Endothelial cell of umbilical vein (primary cell): ENCODE results near the gene ROBO2. TPM values are rescaled to one million over a fixed set of nuclear protein-coding genes. Genes with fewer than 3 reads are reported as not detected.
A peak's percentile ranks its signal among the peaks of the same experiment; 100 is the strongest.

Experiments
- BruUV-seq: library from RNA; stranded (reverse); fragments of 400-500 nt; replicated peaks from 2 replicates; lab custom pipeline; 2021; lab: Mats Ljungman, UMichigan
- CTCF ChIA-PET: fragments of 300-600, 350-600 bp; sonication (Branson Sonifier 250); formaldehyde crosslinking; loops from one replicate; lab custom pipeline; 2021; ENCODE audit warnings: antibody characterized with exemption, inconsistent platforms; lab: Charles Lee
- POLR2A ChIA-PET: fragments of 300-600, 350-600 bp; sonication (Branson Sonifier 250); formaldehyde crosslinking; loops from one replicate; lab custom pipeline; 2021; ENCODE audit warnings: antibody characterized with exemption, inconsistent platforms; lab: Charles Lee
- DNase-seq: peaks from one replicate; pipeline ENCODE4 v3.0.0-alpha.2; 2011; ENCODE audit warnings: low read depth, low spot score
- FAIRE-seq: peaks from 2 replicates; lab custom pipeline; 2011; peaks lifted over from hg19 to GRCh38; lab: Jason Lieb, UNC
- H2AFZ ChIP-seq: 2 replicates; pipeline ENCODE4 v1.6.0; 2012; ENCODE audit warnings: low read depth, low read length, control low read depth, inconsistent platforms
- H3K27ac ChIP-seq: 2 replicates; pipeline ENCODE4 v1.5.1; 2011; ENCODE audit warnings: low read depth, mild to moderate bottlenecking, control low read depth, low read length, moderate library complexity; ENCODE audit not compliant: insufficient read depth
- H3K27me3 ChIP-seq, 2 experiments: 2 replicates each; pipeline versions ENCODE4 v1.6.0 to v1.6.1; 2011; ENCODE audit warnings: low read length in 2 of 2, mixed read lengths in 1 of 2; ENCODE audit not compliant: control insufficient read depth in 2 of 2, insufficient read depth in 2 of 2
- H3K36me3 ChIP-seq, 2 experiments: 2 replicates in 1 of 2; 3 replicates in 1 of 2; pipeline ENCODE4 v1.5.1; 2011; ENCODE audit warnings: low read length in 2 of 2, mild to moderate bottlenecking in 1 of 2, moderate library complexity in 1 of 2; ENCODE audit not compliant: control insufficient read depth in 2 of 2, insufficient read depth in 2 of 2; ENCODE audit errors: extremely low read depth in 1 of 2
- H3K4me1 ChIP-seq: 3 replicates; pipeline ENCODE4 v1.5.1; 2011; ENCODE audit warnings: mild to moderate bottlenecking, low read length; ENCODE audit not compliant: control insufficient read depth, insufficient read depth; ENCODE audit errors: extremely low read depth
- H3K4me2 ChIP-seq: 2 replicates; pipeline ENCODE4 v1.6.1; 2011; ENCODE audit warnings: low read length, control low read depth, mixed read lengths; ENCODE audit not compliant: insufficient read depth
- H3K4me3 ChIP-seq, 3 experiments: fragments of 200-600 bp in 1 of 3; sonication (generic), shearing (Covaris generic) in 1 of 3; replicated peaks in 1 of 3; 2 replicates each; pipeline ENCODE4 v1.5.1; 2011 to 2016; ENCODE audit warnings: control low read depth in 3 of 3, low read length in 3 of 3, mild to moderate bottlenecking in 2 of 3, inconsistent platforms in 1 of 3, low read depth in 1 of 3, moderate library complexity in 1 of 3; ENCODE audit not compliant: insufficient read depth in 1 of 3
- H3K79me2 ChIP-seq: 2 replicates; pipeline ENCODE4 v1.6.0; 2012; ENCODE audit warnings: low read length, inconsistent platforms; ENCODE audit not compliant: control insufficient read depth, insufficient read depth
- H3K9ac ChIP-seq: replicated peaks from 2 replicates; pipeline ENCODE3; 2011; ENCODE audit warnings: low read length, control low read depth; ENCODE audit not compliant: insufficient read depth; ENCODE audit errors: extremely low read depth
- H3K9me1 ChIP-seq: replicated peaks from 3 replicates; pipeline ENCODE4 v1.6.0; 2011; ENCODE audit warnings: mild to moderate bottlenecking, low read length; ENCODE audit not compliant: control insufficient read depth, insufficient read depth; ENCODE audit errors: extremely low read depth
- H3K9me3 ChIP-seq: replicated peaks from 2 replicates; pipeline ENCODE4 v1.5.1; 2012; ENCODE audit warnings: low read length, inconsistent platforms; ENCODE audit not compliant: control insufficient read depth, insufficient read depth
- H4K20me1 ChIP-seq: replicated peaks from 2 replicates; pipeline ENCODE3; 2011; ENCODE audit warnings: mild to moderate bottlenecking, low read length; ENCODE audit not compliant: control insufficient read depth, insufficient read depth; ENCODE audit errors: extremely low read depth
- CTCF ChIP-seq, 2 donors: IDR thresholded peaks; 1 replicate in 1 of 2; 2 replicates in 1 of 2; pipeline ENCODE4 v1.5.1; 2011; ENCODE audit warnings: low read length in 2 of 2, mild to moderate bottlenecking in 2 of 2, moderate library complexity in 2 of 2, control low read depth in 1 of 2, inconsistent platforms in 1 of 2, low read depth in 1 of 2; ENCODE audit not compliant: insufficient read depth in 1 of 2; ENCODE audit errors: extremely low read depth in 1 of 2
- EZH2 ChIP-seq: IDR thresholded peaks from 2 replicates; pipeline ENCODE4 v1.6.1; 2012; ENCODE audit warnings: borderline replicate concordance, low read depth, mild to moderate bottlenecking, moderate library complexity, low read length, inconsistent platforms; ENCODE audit not compliant: severe bottlenecking
- FOS ChIP-seq: IDR thresholded peaks from 2 replicates; pipeline ENCODE4 v1.6.1; 2011; ENCODE audit warnings: mild to moderate bottlenecking, low read length, moderate library complexity, borderline replicate concordance; ENCODE audit not compliant: insufficient read depth
- GATA2 ChIP-seq: IDR thresholded peaks from 2 replicates; pipeline ENCODE4 v1.7.0; 2011; ENCODE audit warnings: low read depth, mild to moderate bottlenecking, moderate library complexity, mixed read lengths, low read length; ENCODE audit not compliant: insufficient read length, insufficient read depth
- JUN ChIP-seq: IDR thresholded peaks from 2 replicates; pipeline ENCODE4 v1.6.1; 2011; ENCODE audit warnings: borderline replicate concordance, low read depth; ENCODE audit not compliant: insufficient read length, insufficient read depth
- MAX ChIP-seq: IDR thresholded peaks from 2 replicates; pipeline ENCODE4 v1.6.1; 2011; ENCODE audit not compliant: insufficient read depth, insufficient read length
- MYC ChIP-seq: IDR thresholded peaks from one replicate; pipeline ENCODE4 v1.6.1; 2011; ENCODE audit warnings: mild to moderate bottlenecking, low read depth, low read length
- POLR2A ChIP-seq: IDR thresholded peaks from 2 replicates; pipeline ENCODE4 v1.6.1; 2012; ENCODE audit warnings: low read depth, mild to moderate bottlenecking, control low read depth, low read length
- POLR2AphosphoS5 ChIP-seq: IDR thresholded peaks from 2 replicates; pipeline ENCODE4 v1.6.1; 2012; ENCODE audit warnings: low read depth, mild to moderate bottlenecking, control low read depth, low read length, moderate library complexity; ENCODE audit not compliant: insufficient read depth
- dilution Hi-C: fragments of 300-500 bp; cut with MboI; formaldehyde crosslinking; loops from one replicate; pipeline ENCODE4 v1.15.0; 2019; ENCODE audit warnings: low sequenced_read_pairs; ENCODE audit not compliant: extremely low pct_ligation_motif_present
- intact Hi-C: fragments of 100-400 bp; cut with micrococcal nuclease; formaldehyde crosslinking; loops from one replicate; pipeline ENCODE4 v1.10.0; 2022
- polyA plus RNA-seq, 4 experiments: library from polyadenylated mRNA; depleted of rRNA in 3 of 4; stranded (reverse) in 3 of 4; unstranded in 1 of 4; fragments of >200 nt; gene quantifications; 2 replicates each; pipeline versions ENCODE4 v1.2.1 to v1.2.3, GENCODE V29; 2011 to 2012; ENCODE audit warnings: missing spikeins in 1 of 4
- total RNA-seq: library from RNA; stranded (reverse); gene quantifications from 2 replicates; pipeline ENCODE4 v1.2.3, GENCODE V29; 2021

The ROBO2 gene
- total and polyA plus RNA-seq, 2 donors (not counting 3 experiments of a cell fraction or from before 2014, with no cell fraction given): not detected

- intact Hi-C loops: loop anchor here (1.0 to 10.0 kb wide), 5 partner anchors 157 to 979 kb away; no protein-coding TSS in a partner anchor
- Histone ChIP-seq H3K36me3 (no peaks in the 10 kb centered on the region), H3K27ac (peak overlapping the region; percentile 39), H3K4me1 (peaks cover 14% of the 10 kb centered on the region), H3K27me3 (no peaks in the 10 kb centered on the region), H3K9ac (no peak overlapping the region), H3K4me2 (no peak overlapping the region), H3K9me1 (no peaks in the 10 kb centered on the region), H3K4me3 (no peak overlapping the region), H2AFZ (no peak overlapping the region), H3K9me3 (no peaks in the 10 kb centered on the region), H4K20me1 (no peaks in the 10 kb centered on the region), H3K79me2 (no peaks in the 10 kb centered on the region)
- dilution Hi-C loops: no loop called here
- BruUV-seq: no TSS peak
- POLR2A ChIA-PET: no interaction called here
- peak; percentile 35 for DNase-seq
- CTCF ChIA-PET: no interaction called here
- FAIRE-seq: no peak
- TF ChIP-seq FOS: no peak
- TF ChIP-seq MYC: no peak
- TF ChIP-seq POLR2A: no peak
- TF ChIP-seq EZH2: no peak
- no peak for TF ChIP-seq POLR2AphosphoS5
- TF ChIP-seq CTCF (IDR thresholded peaks at IDR 0.05; ENCODE audit: extremely low read depth in 1 of 2, insufficient read depth in 1 of 2, low read depth in 1 of 2, low read length in 2 of 2): no peak
- TF ChIP-seq JUN: no peak
- no peak for TF ChIP-seq GATA2
- TF ChIP-seq MAX: no peak
Observed at GRCh38 chr3:77667901-77668300, 628.0 kb downstream of the ROBO2 start.
